Hepatocyte (in vitro differentiated cells): ENCODE measurements around the gene TGFBI. TPM values are rescaled to one million over a fixed set of nuclear protein-coding genes. Genes with fewer than 3 reads are reported as not detected.

Source experiments
- DNase-seq: peaks from one replicate; pipeline ENCODE4 v3.0.0-alpha.2; 2016; ENCODE audit warnings: low spot score
- H2AFZ ChIP-seq: fragments of 200-600 bp; sonication (generic); 2 replicates; pipeline ENCODE4 v1.6.0; 2016; ENCODE audit warnings: antibody characterized with exemption, mild to moderate bottlenecking
- H3K27ac ChIP-seq: fragments of 200-600 bp; sonication (generic); 2 replicates; pipeline ENCODE4 v1.5.1; 2016; ENCODE audit warnings: mild to moderate bottlenecking
- H3K27me3 ChIP-seq: fragments of 200-600 bp; sonication (generic); 2 replicates; pipeline ENCODE4 v1.6.1; 2016
- H3K36me3 ChIP-seq: fragments of 200-600 bp; sonication (generic); replicated peaks from 2 replicates; pipeline ENCODE4 v1.5.1; 2016; ENCODE audit warnings: low read depth; ENCODE audit not compliant: insufficient read depth
- H3K4me1 ChIP-seq: fragments of 200-600 bp; sonication (generic); 2 replicates; pipeline ENCODE4 v1.5.1; 2016; ENCODE audit warnings: mild to moderate bottlenecking, moderate library complexity; ENCODE audit not compliant: insufficient read depth
- H3K4me2 ChIP-seq: fragments of 200-600 bp; sonication (generic); 2 replicates; pipeline ENCODE4 v1.6.0; 2016
- H3K4me3 ChIP-seq: fragments of 200-600 bp; sonication (generic); 2 replicates; pipeline ENCODE4 v1.5.1; 2016; ENCODE audit warnings: mild to moderate bottlenecking
- H3K79me2 ChIP-seq: fragments of 200-600 bp; sonication (generic); 2 replicates; pipeline ENCODE4 v1.6.0; 2017; ENCODE audit warnings: mild to moderate bottlenecking
- H3K9me2 ChIP-seq: fragments of 200-600 bp; sonication (generic); replicated peaks from 2 replicates; pipeline ENCODE4 v1.6.0; 2017; ENCODE audit warnings: mild to moderate bottlenecking; ENCODE audit not compliant: insufficient read depth
- H3K9me3 ChIP-seq: fragments of 200-600 bp; sonication (generic); 2 replicates; pipeline ENCODE4 v1.5.1; 2016; ENCODE audit warnings: low read depth, mild to moderate bottlenecking
- H4K20me1 ChIP-seq: fragments of 200-600 bp; sonication (generic); 2 replicates; pipeline ENCODE4 v1.6.0; 2016; ENCODE audit warnings: mild to moderate bottlenecking; ENCODE audit not compliant: insufficient read depth, poor library complexity, severe bottlenecking
- EZH2 ChIP-seq: fragments of 200-600 bp; sonication (generic); IDR thresholded peaks from 2 replicates; pipeline ENCODE4 v1.6.1; 2016; ENCODE audit warnings: antibody characterized with exemption, mild to moderate bottlenecking, borderline replicate concordance
- EZH2phosphoT487 ChIP-seq: fragments of 200-600 bp; sonication (generic); IDR thresholded peaks from one replicate; pipeline ENCODE4 v1.6.1; 2018; ENCODE audit warnings: antibody characterized with exemption, mild to moderate bottlenecking, low read depth, moderate library complexity; ENCODE audit not compliant: unreplicated experiment, severe bottlenecking
- WGBS: methylation state at CpG from one replicate; pipeline ENCODE4 v1.1.6; 2016; ENCODE audit warnings: low lambda C conversion rate; ENCODE audit errors: missing lambda C conversion rate; 5-methylcytosine and 5-hydroxymethylcytosine counted together
- polyA plus RNA-seq: library from polyadenylated mRNA; unstranded; fragments of >200 nt; fragmentation: Nextera tagmentation; extraction: Ambion mirVana; gene quantifications from 2 replicates; pipeline ENCODE4 v1.2.1, GENCODE V29; 2016
- total RNA-seq: library from RNA; depleted of rRNA; stranded (reverse); fragments of >200 nt; gene quantifications from 2 replicates; pipeline ENCODE4 v1.2.3, GENCODE V29; 2014
- TF ChIP-seq, protein P1 (sequence below): fragments of 200-600 bp; sonication (generic); IDR thresholded peaks from 2 replicates; pipeline ENCODE4 v1.5.1; 2016; ENCODE audit warnings: antibody characterized with exemption, mild to moderate bottlenecking; ENCODE audit not compliant: poor library complexity

The TGFBI gene
- total and polyA plus RNA-seq, 2 experiments from 2014 or later = 396 to 401 TPM

DNA sequence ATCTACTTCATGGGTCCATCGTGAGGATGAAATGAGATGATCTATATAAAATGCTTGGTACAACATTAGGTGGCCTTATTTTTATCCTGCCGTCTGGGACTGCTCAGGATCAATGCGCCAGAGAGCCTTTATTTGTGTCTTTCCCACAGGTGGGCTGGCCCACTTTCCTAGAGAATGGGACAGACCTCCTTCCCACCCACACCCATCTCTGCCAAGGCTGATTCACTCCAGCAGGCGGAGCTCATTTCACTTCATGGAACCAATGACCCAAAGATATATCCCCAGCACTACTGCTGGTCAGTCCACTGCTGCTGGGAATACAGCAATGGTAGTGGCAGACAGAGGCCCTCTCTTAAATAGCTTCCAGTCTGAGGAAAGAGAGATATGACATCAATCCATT lies 35.7 kb downstream of the TGFBI start:
- WGBS = 91% methylated on average over 4 of the region's 4 CpGs

DNA sequence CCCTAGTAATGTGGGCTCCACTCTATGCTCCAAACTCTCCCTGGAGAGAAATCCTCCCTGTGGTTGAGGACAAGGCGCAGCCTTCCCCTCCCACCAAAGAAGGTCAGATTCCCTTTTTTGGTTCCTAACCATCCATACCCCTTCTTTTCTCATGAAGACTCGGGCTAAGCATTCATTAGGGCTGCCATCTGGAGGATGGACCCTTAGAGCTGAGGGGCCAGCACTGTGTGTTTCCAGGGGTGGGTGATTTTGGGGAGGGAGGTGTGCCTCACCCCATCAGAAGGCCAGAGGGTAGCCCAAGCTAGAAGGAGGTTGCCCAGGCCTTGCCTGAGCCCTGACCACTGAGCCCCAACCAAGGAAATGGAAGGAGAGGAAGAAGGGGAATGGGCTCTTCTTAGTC lies 36.8 kb downstream of the TGFBI start:
- Histone ChIP-seq H3K9me3 (no peaks in the 10 kb centered on the region), H3K27ac (no peak overlapping the region), H3K79me2 (no peaks in the 10 kb centered on the region), H3K9me2 (no peaks in the 10 kb centered on the region), H3K4me3 (no peak overlapping the region), H2AFZ (no peak overlapping the region), H3K4me1 (no peaks in the 10 kb centered on the region), H3K36me3 (no peaks in the 10 kb centered on the region), H4K20me1 (no peaks in the 10 kb centered on the region), H3K4me2 (no peak overlapping the region), H3K27me3 (no peaks in the 10 kb centered on the region)
- no peak for DNase-seq
- WGBS = 93% methylated on average over 2 of the region's 2 CpGs
- TF ChIP-seq, protein P1, sequence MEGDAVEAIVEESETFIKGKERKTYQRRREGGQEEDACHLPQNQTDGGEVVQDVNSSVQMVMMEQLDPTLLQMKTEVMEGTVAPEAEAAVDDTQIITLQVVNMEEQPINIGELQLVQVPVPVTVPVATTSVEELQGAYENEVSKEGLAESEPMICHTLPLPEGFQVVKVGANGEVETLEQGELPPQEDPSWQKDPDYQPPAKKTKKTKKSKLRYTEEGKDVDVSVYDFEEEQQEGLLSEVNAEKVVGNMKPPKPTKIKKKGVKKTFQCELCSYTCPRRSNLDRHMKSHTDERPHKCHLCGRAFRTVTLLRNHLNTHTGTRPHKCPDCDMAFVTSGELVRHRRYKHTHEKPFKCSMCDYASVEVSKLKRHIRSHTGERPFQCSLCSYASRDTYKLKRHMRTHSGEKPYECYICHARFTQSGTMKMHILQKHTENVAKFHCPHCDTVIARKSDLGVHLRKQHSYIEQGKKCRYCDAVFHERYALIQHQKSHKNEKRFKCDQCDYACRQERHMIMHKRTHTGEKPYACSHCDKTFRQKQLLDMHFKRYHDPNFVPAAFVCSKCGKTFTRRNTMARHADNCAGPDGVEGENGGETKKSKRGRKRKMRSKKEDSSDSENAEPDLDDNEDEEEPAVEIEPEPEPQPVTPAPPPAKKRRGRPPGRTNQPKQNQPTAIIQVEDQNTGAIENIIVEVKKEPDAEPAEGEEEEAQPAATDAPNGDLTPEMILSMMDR = no peak
- TF ChIP-seq EZH2 (no peak), EZH2phosphoT487 (no peak)

More for the DNA sequence above, 35.7 kb downstream of the TGFBI start:
- Histone ChIP-seq H3K79me2 (no peaks in the 10 kb centered on the region), H4K20me1 (no peaks in the 10 kb centered on the region), H3K4me3 (no peak overlapping the region), H3K9me2 (no peaks in the 10 kb centered on the region), H3K36me3 (no peaks in the 10 kb centered on the region), H3K9me3 (no peaks in the 10 kb centered on the region), H3K27me3 (no peaks in the 10 kb centered on the region), H3K4me2 (no peak overlapping the region), H3K27ac (no peak overlapping the region), H3K4me1 (no peaks in the 10 kb centered on the region), H2AFZ (no peak overlapping the region)
- TF ChIP-seq EZH2 = no peak
- TF ChIP-seq EZH2phosphoT487 = no peak
- TF ChIP-seq, protein P1 = no peak
- no peak for DNase-seq

DNA sequence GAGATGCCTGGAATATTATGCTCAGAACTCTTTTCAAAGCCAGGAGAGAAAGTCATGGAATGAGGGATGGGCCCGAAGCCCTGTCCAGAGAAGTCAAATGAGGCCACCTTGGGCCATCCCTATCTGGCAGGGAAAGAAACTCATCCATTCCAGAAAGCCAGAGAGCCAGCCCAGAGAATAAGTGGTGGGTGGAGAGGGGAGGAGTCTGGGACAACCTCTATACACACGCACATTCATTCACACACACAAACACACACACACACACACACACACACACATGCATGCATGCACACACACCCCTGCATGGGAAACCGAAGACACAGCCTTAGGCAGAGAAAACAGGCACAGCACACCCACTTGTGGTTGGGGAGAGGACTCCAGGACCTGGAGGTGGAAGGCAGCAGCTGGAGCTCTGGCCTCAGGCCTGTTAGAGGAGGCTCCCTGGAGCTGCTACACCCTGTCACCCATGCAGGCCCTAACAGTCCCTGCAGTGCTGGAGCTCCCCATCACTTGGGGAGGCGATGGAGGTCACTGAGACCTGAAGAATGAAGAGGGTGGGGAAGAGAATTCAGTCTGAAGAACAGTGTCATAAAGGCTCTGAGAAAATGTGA lies 38.0 kb downstream of the TGFBI start:
- no peak for DNase-seq
- H3K4me3 ChIP-seq = no peak overlapping the region
- no peak overlapping the region for H2AFZ ChIP-seq
- H3K27me3 ChIP-seq = no peaks in the 10 kb centered on the region
- H4K20me1 ChIP-seq = no peaks in the 10 kb centered on the region
- no peaks in the 10 kb centered on the region for H3K36me3 ChIP-seq
- no peaks in the 10 kb centered on the region for H3K9me2 ChIP-seq
- H3K4me2 ChIP-seq = no peak overlapping the region
- no peak for TF ChIP-seq EZH2
- TF ChIP-seq, protein P1 = peak; percentile 13
- no peak for TF ChIP-seq EZH2phosphoT487
- no peaks in the 10 kb centered on the region for H3K79me2 ChIP-seq
- H3K27ac ChIP-seq = peak overlapping the region; percentile 45
- no peaks in the 10 kb centered on the region for H3K9me3 ChIP-seq
- WGBS = 74% methylated on average over 4 of the region's 4 CpGs
- H3K4me1 ChIP-seq = no peaks in the 10 kb centered on the region
